Dendritic cell treated with granulocyte-macrophage colony-stimulating factor and Interleukin-4, amounts not matched to agents 40 ng/mL and 50 ng/mL, for 4 days (primary cell): ENCODE results near the gene ENGASE.
"Not testable (repeated sequence)": the region's sequence is repeated elsewhere in the genome, so short reads cannot be mapped to it uniquely, and the experiment has no call there.

ENCODE experiments used
- H3K27ac Mint-ChIP-seq: one replicate; pipeline ENCODE4 v1.8.0; 2022; ENCODE audit warnings: mild to moderate bottlenecking, mixed read lengths
- H3K27me3 Mint-ChIP-seq: one replicate; pipeline ENCODE4 v1.8.0; 2022; ENCODE audit warnings: mild to moderate bottlenecking, mixed read lengths
- H3K36me3 Mint-ChIP-seq: one replicate; pipeline ENCODE4 v1.8.0; 2022; ENCODE audit warnings: low read depth, mixed read lengths
- H3K4me1 Mint-ChIP-seq: one replicate; pipeline ENCODE4 v1.8.0; 2022; ENCODE audit warnings: low read depth, mixed read lengths
- H3K4me3 Mint-ChIP-seq: one replicate; pipeline ENCODE4 v1.8.0; 2022; ENCODE audit warnings: mild to moderate bottlenecking, moderate library complexity, mixed read lengths
- H3K9me3 Mint-ChIP-seq: one replicate; pipeline ENCODE4 v1.8.0; 2022; ENCODE audit warnings: mixed read lengths
- intact Hi-C: fragments of 100-400 bp; cut with micrococcal nuclease; formaldehyde crosslinking; loops from one replicate; pipeline ENCODE4 v1.15.0; 2022

ENGASE gene, protein sequence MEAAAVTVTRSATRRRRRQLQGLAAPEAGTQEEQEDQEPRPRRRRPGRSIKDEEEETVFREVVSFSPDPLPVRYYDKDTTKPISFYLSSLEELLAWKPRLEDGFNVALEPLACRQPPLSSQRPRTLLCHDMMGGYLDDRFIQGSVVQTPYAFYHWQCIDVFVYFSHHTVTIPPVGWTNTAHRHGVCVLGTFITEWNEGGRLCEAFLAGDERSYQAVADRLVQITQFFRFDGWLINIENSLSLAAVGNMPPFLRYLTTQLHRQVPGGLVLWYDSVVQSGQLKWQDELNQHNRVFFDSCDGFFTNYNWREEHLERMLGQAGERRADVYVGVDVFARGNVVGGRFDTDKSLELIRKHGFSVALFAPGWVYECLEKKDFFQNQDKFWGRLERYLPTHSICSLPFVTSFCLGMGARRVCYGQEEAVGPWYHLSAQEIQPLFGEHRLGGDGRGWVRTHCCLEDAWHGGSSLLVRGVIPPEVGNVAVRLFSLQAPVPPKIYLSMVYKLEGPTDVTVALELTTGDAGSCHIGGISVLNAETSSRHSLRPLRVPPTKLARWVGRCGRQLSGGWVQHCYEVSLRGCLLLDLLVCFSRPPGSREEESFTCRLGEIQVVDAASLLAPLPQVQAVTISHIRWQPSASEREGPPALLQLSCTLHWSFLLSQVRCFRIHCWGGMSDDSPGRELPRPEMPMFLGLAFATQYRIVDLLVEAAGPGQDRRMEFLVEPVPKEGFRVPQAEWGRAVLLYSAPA

DNA sequence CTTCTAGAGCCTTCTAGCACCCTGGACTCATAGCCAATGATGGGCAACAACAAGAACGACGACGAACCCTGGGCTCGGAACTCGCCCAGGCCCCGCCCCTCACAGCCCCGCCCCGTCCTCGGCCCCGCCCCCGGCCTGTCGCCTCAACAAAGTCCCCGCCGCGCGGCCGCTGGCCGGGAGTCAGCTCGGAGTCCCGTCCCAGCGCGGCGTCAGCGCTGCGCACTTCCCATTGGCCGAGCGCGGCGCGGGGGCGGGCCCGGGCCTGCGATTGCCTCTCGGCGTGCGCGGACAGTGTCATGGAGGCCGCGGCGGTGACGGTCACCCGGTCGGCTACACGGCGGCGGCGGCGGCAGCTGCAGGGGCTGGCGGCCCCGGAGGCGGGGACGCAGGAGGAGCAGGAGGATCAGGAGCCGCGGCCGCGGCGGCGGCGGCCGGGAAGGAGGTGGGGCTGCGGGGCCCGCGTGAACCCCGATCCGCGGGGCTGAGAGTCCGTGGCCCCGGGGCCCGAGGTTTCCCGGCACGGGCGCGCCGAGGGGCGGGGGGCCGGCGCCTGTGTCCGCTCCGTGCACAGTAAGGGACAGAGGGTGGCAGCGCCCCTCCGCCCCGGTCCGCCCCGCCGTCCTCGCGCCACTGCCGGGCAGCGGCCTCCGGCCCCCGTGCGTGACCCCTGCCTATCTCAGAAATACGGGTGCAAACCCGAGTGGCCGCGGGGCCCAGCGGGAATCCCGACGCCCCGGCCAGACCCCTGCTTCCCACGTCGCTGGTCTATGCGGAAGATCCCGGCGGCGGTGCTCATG is at the start of gene ENGASE:
Gene ENGASE (plus strand): TSS at position 176 of the 797 bp plus-strand sequence. CDS start 121 bp downstream, at position 297.
- Mint-ChIP-seq H3K4me1 (peaks cover 29% of the 10 kb centered on the region), H3K36me3 (peaks cover 38% of the 10 kb centered on the region), H3K9me3 (no peaks in the 10 kb centered on the region), H3K27ac (peak within 1 kb of the TSS; percentile 92), H3K4me3 (peak within 1 kb of the TSS; percentile 95), H3K27me3 (peaks cover 2% of the 10 kb centered on the region)
- intact Hi-C loops = no loop called here

DNA sequence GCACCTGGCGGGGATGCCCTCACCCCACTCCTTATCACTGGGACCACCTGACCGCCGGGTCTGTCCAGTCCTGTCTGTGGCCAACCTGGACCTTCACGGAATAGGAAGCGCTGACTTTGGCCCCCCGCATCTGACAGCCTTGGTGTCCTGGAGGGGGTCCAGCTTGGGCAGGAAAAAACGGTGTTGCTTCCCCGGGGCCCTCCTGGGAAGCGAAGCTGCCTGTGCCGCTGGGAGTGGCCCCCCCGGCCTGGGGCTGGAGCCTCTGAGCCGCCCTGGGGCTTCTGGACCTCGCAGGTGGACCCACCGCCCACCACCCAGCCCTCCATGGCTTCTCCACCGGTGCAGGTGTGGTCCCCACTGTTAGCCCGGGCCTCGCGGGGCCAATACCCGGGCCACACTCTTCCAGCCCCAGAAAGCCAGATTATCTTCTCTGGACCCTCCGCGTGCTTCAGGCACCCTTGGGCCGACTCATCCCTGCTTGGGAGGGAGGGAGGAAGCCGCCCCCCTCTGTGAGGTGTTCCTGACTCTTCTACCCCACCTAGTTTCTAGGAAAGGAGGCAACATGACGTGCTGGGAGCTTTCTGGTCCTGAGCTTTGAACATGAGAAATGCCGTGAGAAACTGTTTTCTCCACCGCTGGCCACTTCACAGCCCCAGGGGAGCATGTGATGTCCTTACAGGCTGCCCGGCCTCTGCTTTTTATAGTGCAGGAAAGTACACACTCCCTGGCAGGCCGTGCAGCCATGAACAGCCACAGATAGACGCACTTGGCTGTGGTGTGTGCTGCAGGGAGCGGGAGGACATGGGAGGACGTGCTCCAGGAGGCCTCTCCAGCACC is 49.5 kb upstream of the ENGASE start:
- Mint-ChIP-seq H3K36me3 (no peaks in the 10 kb centered on the region), H3K4me1 (peaks cover 42% of the 10 kb centered on the region), H3K27ac (no peak overlapping the region), H3K27me3 (peaks cover 94% of the 10 kb centered on the region), H3K4me3 (no peak overlapping the region), H3K9me3 (no peaks in the 10 kb centered on the region)
- intact Hi-C loops = no loop called here

DNA sequence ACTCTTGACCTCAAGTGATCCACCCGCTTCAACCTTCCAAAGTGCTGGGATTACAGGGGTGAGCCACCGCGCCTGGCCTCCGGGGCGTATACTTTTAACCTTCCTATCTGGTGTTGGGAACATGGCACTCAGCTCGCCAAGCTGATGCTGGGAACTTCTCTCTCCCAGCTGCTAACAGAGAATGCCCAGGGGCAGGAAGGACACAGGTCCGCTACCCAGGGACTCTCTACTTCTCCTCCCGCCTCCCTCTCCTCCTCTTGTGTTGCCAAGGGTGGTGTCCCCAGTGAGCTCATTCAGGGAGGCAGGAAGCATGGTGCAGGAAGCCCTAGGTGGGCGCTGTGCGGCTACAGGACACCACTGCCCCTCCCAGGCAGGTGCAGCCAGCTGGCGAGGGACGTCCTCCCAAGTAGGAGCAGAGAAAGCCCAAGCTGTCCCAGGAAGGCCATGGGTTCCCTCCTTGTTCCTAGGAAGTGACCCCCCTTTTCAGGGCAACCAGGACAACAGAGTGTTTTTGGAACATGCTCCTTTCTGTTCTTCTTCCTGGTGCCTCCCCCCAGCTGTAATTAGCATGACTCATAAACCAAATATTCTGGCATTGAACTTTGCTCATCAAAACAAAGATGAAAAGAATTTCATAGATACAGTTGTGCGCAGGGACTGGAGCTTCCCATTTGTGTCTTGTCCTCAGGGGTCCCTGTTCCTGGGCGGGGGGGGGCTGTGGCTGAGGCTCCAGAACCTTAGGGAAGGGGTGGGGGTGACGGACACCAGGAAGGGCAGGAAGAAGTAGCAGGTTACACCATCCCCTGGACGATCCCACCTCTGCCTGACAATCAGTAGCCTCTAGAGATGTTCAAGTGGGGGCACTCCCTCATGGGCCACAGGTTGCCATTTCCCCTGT is 48.0 kb upstream of the ENGASE start:
- Mint-ChIP-seq H3K9me3 (no peaks in the 10 kb centered on the region), H3K4me1 (peaks cover 38% of the 10 kb centered on the region), H3K36me3 (no peaks in the 10 kb centered on the region), H3K27ac (no peak overlapping the region), H3K27me3 (peaks cover 92% of the 10 kb centered on the region), H3K4me3 (no peak overlapping the region)
- intact Hi-C loops = no loop called here

DNA sequence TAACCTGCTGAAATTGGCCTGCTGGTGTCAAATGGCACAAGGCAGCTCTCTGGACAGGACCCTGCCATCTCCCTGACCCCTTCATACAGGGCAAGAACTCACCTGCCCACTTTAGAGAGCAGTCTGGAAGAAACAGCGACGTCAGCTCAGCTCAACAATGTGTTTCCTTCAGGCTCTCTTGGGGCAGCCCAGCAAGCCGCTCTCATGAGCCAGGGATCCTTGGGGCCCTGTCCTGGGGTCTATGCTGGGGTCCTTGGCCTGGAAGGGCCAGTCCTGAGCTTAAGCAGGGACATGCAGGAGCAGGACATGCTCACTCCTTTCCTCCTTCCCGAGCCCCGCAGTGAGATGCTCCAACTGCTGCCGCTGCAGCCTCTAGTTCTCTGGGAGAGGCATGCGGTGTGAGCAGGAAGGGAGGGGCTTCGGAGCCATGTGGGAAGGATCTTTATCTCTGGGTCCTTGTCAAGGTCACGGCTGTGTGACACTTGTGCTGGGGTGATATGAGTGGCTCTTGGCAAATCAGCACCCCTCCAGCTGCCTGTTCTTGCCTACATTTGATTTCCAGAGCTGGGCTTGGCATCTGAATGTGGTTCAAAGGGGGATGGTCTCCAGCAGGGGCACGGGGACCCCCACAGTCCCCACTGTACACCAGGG is 47.2 kb upstream of the ENGASE start:
- Mint-ChIP-seq H3K27ac (no peak overlapping the region), H3K27me3 (peaks cover 92% of the 10 kb centered on the region), H3K4me3 (no peak overlapping the region), H3K36me3 (no peaks in the 10 kb centered on the region), H3K4me1 (peaks cover 38% of the 10 kb centered on the region), H3K9me3 (no peaks in the 10 kb centered on the region)
- intact Hi-C loops = no loop called here

DNA sequence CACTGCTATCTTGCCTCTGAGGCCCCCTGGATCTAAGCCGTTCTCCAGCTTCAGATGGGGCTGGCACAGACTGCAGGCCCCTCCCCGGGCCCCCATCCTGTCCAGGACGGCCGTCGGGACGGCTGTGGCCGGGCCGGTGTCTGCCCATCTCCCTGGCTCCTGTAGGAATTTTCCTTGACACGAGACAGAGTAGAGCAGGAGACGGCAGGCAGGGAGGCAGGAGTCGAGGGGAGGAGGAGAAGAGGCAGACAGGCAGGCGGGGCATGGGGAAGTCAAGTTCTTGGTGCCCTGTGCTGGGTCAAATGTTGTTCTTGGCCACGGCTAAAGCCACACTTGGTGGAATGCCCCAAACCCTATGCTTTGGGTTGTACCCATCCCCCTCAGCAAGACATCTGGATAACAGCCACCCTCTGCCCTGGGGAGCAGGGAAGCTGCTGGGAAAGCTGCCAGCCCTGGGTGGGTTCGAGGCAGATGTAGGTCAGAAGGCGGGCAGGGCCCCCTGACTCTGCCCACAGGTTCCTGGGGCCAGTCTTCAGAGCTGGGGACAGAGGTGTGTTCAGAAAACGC is 46.6 kb upstream of the ENGASE start:
- Mint-ChIP-seq H3K27me3 (peaks cover 91% of the 10 kb centered on the region), H3K4me3 (no peak overlapping the region), H3K27ac (no peak overlapping the region), H3K4me1 (peaks cover 38% of the 10 kb centered on the region), H3K9me3 (no peaks in the 10 kb centered on the region), H3K36me3 (no peaks in the 10 kb centered on the region)
- intact Hi-C loops = no loop called here

DNA sequence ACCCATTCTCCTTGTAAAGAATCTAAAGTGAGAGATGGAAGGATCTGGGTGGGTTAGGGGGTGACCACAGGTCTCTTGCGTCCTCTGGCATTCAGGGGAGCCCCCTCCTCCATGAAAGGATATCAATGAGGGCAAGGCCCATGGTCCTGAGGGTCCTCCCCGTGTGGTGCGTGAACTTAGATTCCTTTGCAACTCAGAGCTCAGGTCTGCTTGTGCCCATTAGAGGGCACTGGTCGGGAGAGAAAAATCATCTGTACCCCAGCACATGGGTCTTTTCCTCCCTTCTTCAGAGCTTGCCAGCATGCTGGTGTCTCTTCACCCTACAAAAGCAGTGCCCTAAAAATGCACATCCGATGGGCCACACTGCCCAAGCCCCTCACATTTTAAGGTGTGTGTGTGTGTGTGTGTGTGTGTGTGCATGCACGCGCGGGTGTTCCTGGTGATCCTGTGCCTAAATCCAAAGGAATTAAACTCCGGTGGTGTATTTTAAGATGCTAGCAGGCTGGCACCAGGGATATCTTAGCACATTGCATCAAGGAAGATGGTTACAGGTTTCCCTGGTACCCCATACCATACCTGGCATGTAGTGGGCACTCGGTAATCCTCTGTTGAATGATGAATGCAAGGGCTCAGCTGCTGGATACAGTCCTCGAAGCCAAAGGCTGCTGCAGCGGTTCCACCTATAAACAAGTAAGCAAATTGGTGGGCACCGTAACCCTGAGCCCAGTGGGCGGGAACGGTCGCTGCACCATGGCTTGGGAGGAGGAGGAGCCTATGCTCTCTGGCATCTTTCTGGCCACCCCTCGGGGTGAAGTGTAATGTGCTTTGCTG is 45.9 kb upstream of the ENGASE start:
- H3K4me1 Mint-ChIP-seq = peaks cover 33% of the 10 kb centered on the region
- H3K9me3 Mint-ChIP-seq = no peaks in the 10 kb centered on the region
- no peaks in the 10 kb centered on the region for H3K36me3 Mint-ChIP-seq
- no peak overlapping the region for H3K4me3 Mint-ChIP-seq
- H3K27me3 Mint-ChIP-seq = peaks cover 87% of the 10 kb centered on the region
- intact Hi-C loops = no loop called here
- no peak overlapping the region for H3K27ac Mint-ChIP-seq

DNA sequence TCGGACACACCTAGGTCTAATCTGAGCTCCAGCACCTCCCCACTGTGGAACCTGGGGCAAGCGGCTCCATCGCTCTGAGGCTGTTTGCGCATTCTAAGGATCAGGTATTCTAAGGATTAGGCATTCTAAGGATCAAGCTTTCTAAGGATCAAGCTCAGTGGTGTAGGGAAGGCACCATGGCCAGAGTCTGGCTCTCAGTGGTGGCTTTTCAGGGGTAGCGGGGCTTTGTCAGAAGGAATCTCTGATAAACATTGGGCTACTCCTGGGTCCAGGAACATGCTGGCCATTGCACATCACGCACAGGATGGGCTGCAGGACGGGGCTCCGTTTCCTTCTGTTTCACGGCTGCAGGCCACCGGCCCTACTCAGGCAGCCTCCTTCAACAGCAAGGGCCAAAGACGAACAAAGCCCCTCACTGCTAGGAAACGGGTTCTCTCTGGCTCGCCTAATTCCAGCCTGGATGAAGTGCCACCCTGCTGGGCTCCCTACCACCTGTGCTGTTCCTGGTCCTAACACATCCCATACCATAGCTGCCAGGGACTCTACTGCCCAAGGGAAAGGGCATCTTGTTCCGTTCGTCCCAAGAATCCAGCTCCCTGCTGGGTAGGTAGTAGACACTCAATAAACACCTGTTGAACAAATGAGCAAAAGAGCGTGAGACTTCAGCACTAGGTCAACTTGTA is 45.2 kb upstream of the ENGASE start:
- Mint-ChIP-seq H3K27me3 (peaks cover 85% of the 10 kb centered on the region), H3K4me1 (peaks cover 26% of the 10 kb centered on the region), H3K4me3 (no peak overlapping the region), H3K9me3 (no peaks in the 10 kb centered on the region), H3K27ac (no peak overlapping the region), H3K36me3 (no peaks in the 10 kb centered on the region)
- intact Hi-C loops = no loop called here

DNA sequence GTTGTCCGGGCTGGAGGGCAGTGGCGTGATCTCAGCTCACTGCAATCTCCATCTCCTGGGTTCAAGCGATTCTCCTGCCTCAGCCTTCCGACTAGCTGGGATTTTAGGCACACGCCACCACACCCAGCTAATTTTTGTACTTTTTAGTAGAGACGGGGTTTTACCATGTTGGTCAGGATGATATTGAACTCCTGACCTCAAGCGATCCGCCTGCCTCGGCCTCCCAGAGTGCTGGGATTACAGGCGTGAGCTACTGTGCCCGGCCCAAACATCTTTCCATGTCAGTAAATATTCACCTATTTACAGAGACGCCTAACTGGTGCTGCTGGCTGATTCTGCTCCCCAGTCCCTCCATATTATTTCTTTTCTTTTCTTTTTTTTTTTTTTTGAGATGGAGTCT is 44.0 kb upstream of the ENGASE start:
- H3K36me3 Mint-ChIP-seq = not testable (repeated sequence)
- peaks cover 17% of the 10 kb centered on the region for H3K4me1 Mint-ChIP-seq

DNA sequence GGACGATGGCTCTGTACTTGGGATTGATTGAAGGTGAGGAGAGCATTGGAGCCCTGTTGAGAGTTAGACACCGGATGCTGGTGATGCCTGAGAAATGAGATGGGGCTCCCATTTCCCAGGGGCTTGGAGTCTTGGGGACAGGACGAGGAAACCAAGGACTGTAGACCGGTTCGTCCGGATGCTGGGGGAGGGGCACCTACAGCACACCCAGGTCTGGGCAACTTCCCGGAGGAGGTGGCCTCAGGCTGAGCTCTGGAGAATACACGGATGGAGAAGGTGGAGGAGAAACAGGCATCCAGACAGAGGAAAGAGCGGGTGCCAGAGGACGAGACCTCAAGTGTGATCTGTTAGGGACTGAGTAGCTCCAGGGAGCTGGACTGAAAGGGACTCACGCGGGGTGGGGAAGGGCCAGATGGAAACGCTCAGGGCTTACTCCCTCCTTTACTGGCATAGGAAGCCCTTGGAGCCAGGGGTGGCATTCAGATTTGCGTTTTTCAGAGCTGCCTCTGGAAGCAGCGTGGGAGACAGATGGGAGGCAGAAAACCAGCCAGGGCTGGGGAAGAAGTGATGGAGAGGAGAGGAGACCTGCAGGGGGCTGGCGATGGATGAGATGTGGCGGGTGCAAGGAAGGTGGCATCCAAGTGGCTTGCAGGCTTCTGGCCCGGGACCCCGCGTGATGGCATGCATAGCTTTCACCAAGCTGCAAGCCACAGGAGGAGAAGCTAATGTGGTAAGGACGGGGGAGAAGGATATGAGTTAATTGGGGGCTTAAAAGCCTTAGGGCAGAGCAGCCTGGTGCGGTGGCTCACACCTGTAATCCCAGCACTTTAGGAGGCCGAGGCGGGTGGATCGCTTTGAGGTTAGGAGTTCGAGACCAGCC is 42.4 kb upstream of the ENGASE start:
- Mint-ChIP-seq H3K27me3 (peaks cover 73% of the 10 kb centered on the region), H3K36me3 (no peaks in the 10 kb centered on the region), H3K4me3 (no peak overlapping the region), H3K9me3 (no peaks in the 10 kb centered on the region), H3K4me1 (peaks cover 19% of the 10 kb centered on the region), H3K27ac (no peak overlapping the region)
- intact Hi-C loops = no loop called here

More for the DNA sequence above, 44.0 kb upstream of the ENGASE start:
- H3K4me3 Mint-ChIP-seq, intact Hi-C loops, H3K27ac Mint-ChIP-seq, H3K9me3 Mint-ChIP-seq: not testable (repeated sequence)
- H3K27me3 Mint-ChIP-seq = peaks cover 85% of the 10 kb centered on the region

DNA sequence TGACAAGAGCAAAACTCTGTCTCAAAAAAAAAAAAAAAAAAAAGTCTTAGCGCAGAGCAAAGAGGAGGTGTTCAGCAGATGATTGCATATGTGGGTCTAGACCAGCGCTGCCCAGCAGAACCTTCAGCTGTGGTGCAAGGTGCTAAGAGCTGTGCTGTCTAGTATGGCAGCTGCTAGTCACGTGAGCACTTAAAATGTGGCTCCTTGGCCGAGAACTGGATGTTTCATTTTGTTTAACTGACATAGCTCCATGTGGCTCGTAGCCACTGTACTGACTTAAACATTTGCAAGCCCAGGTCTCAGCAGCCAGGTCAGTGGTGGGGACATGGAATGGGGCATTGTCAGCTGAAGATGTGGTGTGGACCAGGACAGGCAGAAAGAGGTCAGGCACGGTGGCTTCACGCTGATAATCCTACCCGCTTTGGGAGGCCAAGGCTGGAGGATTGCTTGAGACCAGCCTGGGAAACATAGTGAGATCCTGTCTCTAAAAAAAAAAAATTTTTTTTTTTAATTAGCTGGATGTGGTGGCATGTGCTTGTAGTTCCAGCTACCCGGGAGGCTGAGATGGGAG is 41.5 kb upstream of the ENGASE start:
- Mint-ChIP-seq H3K4me3 (no peak overlapping the region), H3K27me3 (peaks cover 64% of the 10 kb centered on the region), H3K9me3 (no peaks in the 10 kb centered on the region), H3K36me3 (no peaks in the 10 kb centered on the region), H3K4me1 (peaks cover 14% of the 10 kb centered on the region), H3K27ac (no peak overlapping the region)
- intact Hi-C loops = no loop called here
